Measurements from ENCODE around the gene FBLN2.

The FBLN2 gene

GRCh38 chr3:13517253-13517977 is 31.5 kb upstream of the FBLN2 start:
- no peaks in the 10 kb centered on the region for H3K27me3 ChIP-seq (ENCODE audit: control insufficient read depth in 3 of 3, insufficient read depth in 3 of 3, low read depth in 1 of 3, low read length in 3 of 3)
- H3K36me3 ChIP-seq (replicated peaks in 1 of 2; ENCODE audit: control insufficient read depth in 2 of 2, insufficient read depth in 2 of 2, low read length in 2 of 2): no peaks in the 10 kb centered on the region
- H2BK12ac ChIP-seq (ENCODE audit: low read length): peak overlapping the region; percentile 68
- H3K27ac ChIP-seq (replicated peaks; ENCODE audit: low read length): no peak overlapping the region
- peaks cover 8 to 19% of the 10 kb centered on the region in 2 donors for H3K4me1 ChIP-seq (ENCODE audit: control insufficient read depth in 2 of 2, insufficient read depth in 1 of 2, low read depth in 1 of 2, low read length in 2 of 2)
- H2AK5ac ChIP-seq (ENCODE audit: low read depth, low read length): peak overlapping the region; percentile 56
- H2BK15ac ChIP-seq (ENCODE audit: low read length): peak overlapping the region; percentile 68
- H3K9me3 ChIP-seq (replicated peaks in 1 of 2; ENCODE audit: control insufficient read depth in 2 of 2, insufficient read depth in 1 of 2, low read depth in 1 of 2, low read length in 2 of 2): peaks cover 1 to 3% of the 10 kb centered on the region in 2 donors
- H3K18ac ChIP-seq (ENCODE audit: low read length): peak overlapping the region; percentile 72
- no peak overlapping the region for H3K4me3 ChIP-seq (ENCODE audit: low read length in 2 of 2)
- H3K23ac ChIP-seq (ENCODE audit: low read depth, low read length, poor library complexity): no peak overlapping the region
- no peak overlapping the region for H2BK120ac ChIP-seq (ENCODE audit: low read depth, low read length)
- no peak overlapping the region for H3K4me2 ChIP-seq (ENCODE audit: insufficient read depth, low read length, poor library complexity, severe bottlenecking)
- H2BK5ac ChIP-seq (ENCODE audit: low read length): peak overlapping the region; percentile 8
- WGBS, 2 donors (ENCODE audit: extremely low coverage in 2 of 2, insufficient read length in 2 of 2, insufficient replicate concordance in 1 of 2): no CpG with 5 or more reads among the region's 18 CpGs
- no peaks in the 10 kb centered on the region for H3K79me1 ChIP-seq (ENCODE audit: low read depth, low read length)
- no peak overlapping the region for H2AFZ ChIP-seq (ENCODE audit: low read length)
- peak overlapping the region; percentile 59 for H3K14ac ChIP-seq (ENCODE audit: low read length)
- no peak overlapping the region for H4K91ac ChIP-seq (ENCODE audit: low read depth, low read length, poor library complexity)
- no peak overlapping the region for H4K8ac ChIP-seq (ENCODE audit: low read depth, low read length)
- no peak overlapping the region for H3K9ac ChIP-seq (ENCODE audit: low read depth, low read length, poor library complexity)
- H3K4ac ChIP-seq (ENCODE audit: low read length): peak overlapping the region; percentile 29
- no peak for DNase-seq (ENCODE audit: low spot score)

- no peak overlapping the region for H3K27ac ChIP-seq (replicated peaks; ENCODE audit: low read length)
- H3K9ac ChIP-seq (ENCODE audit: low read depth, low read length, poor library complexity): no peak overlapping the region
- no peak overlapping the region for H3K4me3 ChIP-seq (ENCODE audit: low read length in 2 of 2)
- H3K79me1 ChIP-seq (ENCODE audit: low read depth, low read length): no peaks in the 10 kb centered on the region
- peak overlapping the region; percentile 84 for H3K18ac ChIP-seq (ENCODE audit: low read length)
- H3K36me3 ChIP-seq (replicated peaks in 1 of 2; ENCODE audit: control insufficient read depth in 2 of 2, insufficient read depth in 2 of 2, low read length in 2 of 2): no peaks in the 10 kb centered on the region
- no peaks in the 10 kb centered on the region for H3K27me3 ChIP-seq (ENCODE audit: control insufficient read depth in 3 of 3, insufficient read depth in 3 of 3, low read depth in 1 of 3, low read length in 3 of 3)
- DNase-seq (ENCODE audit: low spot score): no peak
- H3K14ac ChIP-seq (ENCODE audit: low read length): peak overlapping the region; percentile 43
- H2AK5ac ChIP-seq (ENCODE audit: low read depth, low read length): peak overlapping the region; percentile 91
- peak overlapping the region; percentile 50 for H2BK15ac ChIP-seq (ENCODE audit: low read length)
- H2AFZ ChIP-seq (ENCODE audit: low read length): peak overlapping the region; percentile 58
- H3K4ac ChIP-seq (ENCODE audit: low read length): peak overlapping the region; percentile 72
- no peak overlapping the region for H4K91ac ChIP-seq (ENCODE audit: low read depth, low read length, poor library complexity)
- peak overlapping the region; percentile 89 for H2BK12ac ChIP-seq (ENCODE audit: low read length)
- H3K9me3 ChIP-seq (replicated peaks in 1 of 2; ENCODE audit: control insufficient read depth in 2 of 2, insufficient read depth in 1 of 2, low read depth in 1 of 2, low read length in 2 of 2): peaks cover 0 to 4% of the 10 kb centered on the region in 2 donors
- no peak overlapping the region for H4K8ac ChIP-seq (ENCODE audit: low read depth, low read length)
- peaks cover 5 to 10% of the 10 kb centered on the region in 2 donors for H3K4me1 ChIP-seq (ENCODE audit: control insufficient read depth in 2 of 2, insufficient read depth in 1 of 2, low read depth in 1 of 2, low read length in 2 of 2)
- H3K4me2 ChIP-seq (ENCODE audit: insufficient read depth, low read length, poor library complexity, severe bottlenecking): no peak overlapping the region
- peak overlapping the region; percentile 18 for H3K23ac ChIP-seq (ENCODE audit: low read depth, low read length, poor library complexity)
- H2BK5ac ChIP-seq (ENCODE audit: low read length): no peak overlapping the region
- peak overlapping the region; percentile 52 for H2BK120ac ChIP-seq (ENCODE audit: low read depth, low read length)
- WGBS, 2 donors (ENCODE audit: extremely low coverage in 2 of 2, insufficient read length in 2 of 2, insufficient replicate concordance in 1 of 2): no CpG with 5 or more reads among the region's 15 CpGs
Measured at GRCh38 chr3:13518516-13518953, 30.4 kb upstream of the FBLN2 start.

GRCh38 chr3:13519006-13519791 is 29.7 kb upstream of the FBLN2 start:
- no peaks in the 10 kb centered on the region for H3K36me3 ChIP-seq (replicated peaks in 1 of 2; ENCODE audit: control insufficient read depth in 2 of 2, insufficient read depth in 2 of 2, low read length in 2 of 2)
- H3K4me1 ChIP-seq (ENCODE audit: control insufficient read depth in 2 of 2, insufficient read depth in 1 of 2, low read depth in 1 of 2, low read length in 2 of 2): peaks cover 2 to 5% of the 10 kb centered on the region in 2 donors
- peak overlapping the region; percentile 32 for H3K9ac ChIP-seq (ENCODE audit: low read depth, low read length, poor library complexity)
- H3K4me2 ChIP-seq (ENCODE audit: insufficient read depth, low read length, poor library complexity, severe bottlenecking): no peak overlapping the region
- H3K4ac ChIP-seq (ENCODE audit: low read length): peak overlapping the region; percentile 72
- H3K27me3 ChIP-seq (ENCODE audit: control insufficient read depth in 3 of 3, insufficient read depth in 3 of 3, low read depth in 1 of 3, low read length in 3 of 3): no peaks in the 10 kb centered on the region
- H2BK120ac ChIP-seq (ENCODE audit: low read depth, low read length): peak overlapping the region; percentile 52
- no peaks in the 10 kb centered on the region for H3K79me1 ChIP-seq (ENCODE audit: low read depth, low read length)
- peak overlapping the region; percentile 50 for H2BK15ac ChIP-seq (ENCODE audit: low read length)
- H4K91ac ChIP-seq (ENCODE audit: low read depth, low read length, poor library complexity): no peak overlapping the region
- peaks cover 0 to 6% of the 10 kb centered on the region in 2 donors for H3K9me3 ChIP-seq (replicated peaks in 1 of 2; ENCODE audit: control insufficient read depth in 2 of 2, insufficient read depth in 1 of 2, low read depth in 1 of 2, low read length in 2 of 2)
- no peak overlapping the region for H2BK5ac ChIP-seq (ENCODE audit: low read length)
- H3K14ac ChIP-seq (ENCODE audit: low read length): peak overlapping the region; percentile 84
- no peak overlapping the region for H3K4me3 ChIP-seq (ENCODE audit: low read length in 2 of 2)
- no peak overlapping the region for H3K27ac ChIP-seq (replicated peaks; ENCODE audit: low read length)
- no peak for DNase-seq (ENCODE audit: low spot score)
- H2AFZ ChIP-seq (ENCODE audit: low read length): peak overlapping the region; percentile 58
- peak overlapping the region; percentile 89 for H2BK12ac ChIP-seq (ENCODE audit: low read length)
- H3K18ac ChIP-seq (ENCODE audit: low read length): peak overlapping the region; percentile 84
- peak overlapping the region; percentile 91 for H2AK5ac ChIP-seq (ENCODE audit: low read depth, low read length)
- no peak overlapping the region for H3K23ac ChIP-seq (ENCODE audit: low read depth, low read length, poor library complexity)
- H4K8ac ChIP-seq (ENCODE audit: low read depth, low read length): no peak overlapping the region
- WGBS, 2 donors (ENCODE audit: extremely low coverage in 2 of 2, insufficient read length in 2 of 2, insufficient replicate concordance in 1 of 2): no CpG with 5 or more reads among the region's 19 CpGs

DNA sequence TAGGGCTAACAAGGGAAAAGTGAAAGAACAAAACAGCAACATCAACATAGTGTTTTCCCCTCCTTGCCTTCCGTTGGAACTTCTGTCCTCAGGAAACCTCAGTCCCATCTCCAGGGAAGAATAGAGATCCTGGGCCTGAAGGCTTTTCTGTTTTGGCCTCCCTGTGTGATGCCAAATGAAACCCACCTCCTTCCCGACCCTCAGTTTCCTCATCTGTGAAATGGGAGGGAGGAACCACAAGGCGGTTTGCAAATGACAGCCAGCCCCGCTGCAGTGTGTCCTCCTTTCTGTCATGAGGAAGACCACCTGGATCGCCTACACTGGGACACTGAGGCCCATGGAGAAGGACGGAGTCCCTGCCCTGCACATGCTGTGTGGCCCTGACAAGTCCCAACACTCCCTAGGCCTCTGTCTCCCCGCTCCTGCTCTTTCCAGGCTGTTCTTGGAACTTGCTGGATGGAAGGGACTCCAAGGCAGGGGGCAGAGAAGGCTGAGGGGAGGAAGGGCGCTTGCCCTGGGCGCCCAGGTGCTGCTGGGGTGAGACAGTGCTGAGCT is 28.5 kb upstream of the FBLN2 start:
- Histone ChIP-seq H3K9ac (ENCODE audit: low read depth, low read length, poor library complexity) (no peak overlapping the region), H2BK15ac (ENCODE audit: low read length) (peak overlapping the region; percentile 47), H2AK5ac (ENCODE audit: low read depth, low read length) (peak overlapping the region; percentile 63), H3K4me1 (ENCODE audit: control insufficient read depth in 2 of 2, insufficient read depth in 1 of 2, low read depth in 1 of 2, low read length in 2 of 2) (peaks cover 2 to 5% of the 10 kb centered on the region in 2 donors), H3K14ac (ENCODE audit: low read length) (no peak overlapping the region), H3K4ac (ENCODE audit: low read length) (no peak overlapping the region), H2AFZ (ENCODE audit: low read length) (no peak overlapping the region), H2BK120ac (ENCODE audit: low read depth, low read length) (peak overlapping the region; percentile 1), H3K27ac (replicated peaks; ENCODE audit: low read length) (no peak overlapping the region), H4K8ac (ENCODE audit: low read depth, low read length) (no peak overlapping the region), H3K79me1 (ENCODE audit: low read depth, low read length) (no peaks in the 10 kb centered on the region), H2BK12ac (ENCODE audit: low read length) (no peak overlapping the region), H3K4me2 (ENCODE audit: insufficient read depth, low read length, poor library complexity, severe bottlenecking) (no peak overlapping the region), H3K18ac (ENCODE audit: low read length) (peak overlapping the region; percentile 93), H3K9me3 (replicated peaks in 1 of 2; ENCODE audit: control insufficient read depth in 2 of 2, insufficient read depth in 1 of 2, low read depth in 1 of 2, low read length in 2 of 2) (peaks cover 0 to 6% of the 10 kb centered on the region in 2 donors), H4K91ac (ENCODE audit: low read depth, low read length, poor library complexity) (no peak overlapping the region), H3K36me3 (replicated peaks in 1 of 2; ENCODE audit: control insufficient read depth in 2 of 2, insufficient read depth in 2 of 2, low read length in 2 of 2) (no peaks in the 10 kb centered on the region), H3K23ac (ENCODE audit: low read depth, low read length, poor library complexity) (peak overlapping the region; percentile 39), H3K4me3 (ENCODE audit: low read length in 2 of 2) (no peak overlapping the region), H2BK5ac (ENCODE audit: low read length) (no peak overlapping the region), H3K27me3 (ENCODE audit: control insufficient read depth in 3 of 3, insufficient read depth in 3 of 3, low read depth in 1 of 3, low read length in 3 of 3) (no peaks in the 10 kb centered on the region)
- DNase-seq (ENCODE audit: low spot score): no peak
- WGBS, 2 donors (ENCODE audit: extremely low coverage in 2 of 2, insufficient read length in 2 of 2, insufficient replicate concordance in 1 of 2): no CpG with 5 or more reads among the region's 9 CpGs

Measured in neuronal stem cell (in vitro differentiated cells).